IMR-90 (cell line): ENCODE data around the gene ZBTB45.

Source experiments
- CEBPB ChIP-seq: IDR thresholded peaks from 2 replicates; pipeline ENCODE4 v1.6.1; 2012; ENCODE audit warnings: low read depth, low read length, improper control_type of control experiment
- CHD1 ChIP-seq: IDR thresholded peaks from 2 replicates; pipeline ENCODE4 v1.6.1; 2012; ENCODE audit warnings: low read depth, low read length, improper control_type of control experiment
- FOS ChIP-seq: fragments of 150-350 bp; IDR thresholded peaks from 2 replicates; pipeline ENCODE4 v1.6.1; 2016; ENCODE audit warnings: low read depth, low read length
- MAFK ChIP-seq: IDR thresholded peaks from 2 replicates; pipeline ENCODE4 v1.6.1; 2012; ENCODE audit warnings: low read depth, low read length, improper control_type of control experiment
- MAZ ChIP-seq: IDR thresholded peaks from 2 replicates; pipeline ENCODE4 v1.6.1; 2012; ENCODE audit warnings: low read depth, mild to moderate bottlenecking, low read length, improper control_type of control experiment, moderate library complexity, borderline replicate concordance
- POLR2A ChIP-seq: IDR thresholded peaks from 2 replicates; pipeline ENCODE4 v1.6.1; 2012; ENCODE audit warnings: mild to moderate bottlenecking, low read depth, low read length
- RAD21 ChIP-seq: IDR thresholded peaks from 2 replicates; pipeline ENCODE4 v1.6.1; 2012; ENCODE audit warnings: low read length, improper control_type of control experiment
- RCOR1 ChIP-seq: IDR thresholded peaks from 2 replicates; pipeline ENCODE4 v1.6.1; 2012; ENCODE audit warnings: mild to moderate bottlenecking, low read length, improper control_type of control experiment; ENCODE audit not compliant: insufficient replicate concordance
- RFX5 ChIP-seq: IDR thresholded peaks from 2 replicates; pipeline ENCODE4 v1.8.0; 2012; ENCODE audit warnings: low read depth, mild to moderate bottlenecking, low read length, moderate library complexity
- SMC3 ChIP-seq: fragments of 150-350 bp; IDR thresholded peaks from 2 replicates; pipeline ENCODE4 v1.6.1; 2016; ENCODE audit warnings: low read depth, mild to moderate bottlenecking, antibody characterized with exemption, low read length, moderate library complexity
- TF ChIP-seq, protein P1 (sequence below): conservative IDR thresholded peaks from 2 replicates; pipeline ENCODE4 v1.5.1; 2012; ENCODE audit warnings: mild to moderate bottlenecking, low read depth, low read length, improper control_type of control experiment
- TF ChIP-seq, protein P2 (sequence below): fragments of 150-350 bp; IDR thresholded peaks from 2 replicates; pipeline ENCODE4 v1.6.1; 2016; ENCODE audit warnings: low read depth, mild to moderate bottlenecking, low read length, moderate library complexity, borderline replicate concordance
- TF ChIP-seq, protein P3 (sequence below): fragments of 150-350 bp; IDR thresholded peaks from 2 replicates; pipeline ENCODE4 v1.6.1; 2017; ENCODE audit warnings: mild to moderate bottlenecking, antibody characterized with exemption, low read length, low read depth

DNA sequence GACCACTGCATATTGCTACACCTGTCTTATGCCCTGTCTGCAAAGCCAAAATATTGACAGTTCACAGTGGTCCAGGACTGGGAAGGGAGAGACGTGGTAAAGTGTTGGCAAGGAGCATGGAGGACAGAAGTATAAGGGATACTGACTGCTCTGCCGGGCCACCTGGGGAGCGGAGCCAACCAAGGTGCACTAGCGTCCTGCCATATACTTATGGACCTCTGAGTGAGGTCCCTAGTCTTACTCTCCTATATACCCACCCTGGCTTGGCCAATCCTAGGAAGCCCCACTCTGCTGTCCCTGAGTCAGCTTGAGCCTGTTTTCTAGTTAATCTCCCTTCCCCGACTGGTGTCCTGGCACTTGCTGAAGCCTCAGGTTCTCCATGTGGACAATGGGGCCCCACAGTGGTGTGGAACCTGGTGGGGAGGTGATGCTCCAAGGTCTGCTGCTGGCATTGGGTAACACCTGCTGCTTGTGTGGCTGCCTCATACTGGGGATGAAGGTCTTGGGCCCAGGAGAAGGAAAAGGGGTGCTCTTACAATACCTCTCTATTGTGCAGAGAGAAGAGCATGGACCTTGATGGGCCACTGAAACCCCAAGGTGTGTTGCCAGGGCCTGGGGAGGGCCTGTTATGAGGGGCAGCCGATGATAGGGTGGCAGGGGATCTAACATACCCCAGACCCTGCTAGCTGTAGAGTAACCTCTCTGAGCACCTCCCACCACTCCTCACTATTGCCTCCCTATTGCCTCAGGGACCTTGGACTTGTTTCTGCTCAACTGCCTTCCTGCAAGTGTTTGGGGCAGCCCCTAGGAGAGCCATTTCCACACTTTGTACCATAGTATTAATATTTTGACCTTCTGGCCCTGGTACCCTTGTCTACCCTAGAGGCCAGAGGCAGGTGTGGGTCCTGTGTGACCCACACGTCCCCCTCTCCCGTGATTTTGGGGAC is 17.5 kb upstream of the ZBTB45 start:
- TF ChIP-seq, protein P1, sequence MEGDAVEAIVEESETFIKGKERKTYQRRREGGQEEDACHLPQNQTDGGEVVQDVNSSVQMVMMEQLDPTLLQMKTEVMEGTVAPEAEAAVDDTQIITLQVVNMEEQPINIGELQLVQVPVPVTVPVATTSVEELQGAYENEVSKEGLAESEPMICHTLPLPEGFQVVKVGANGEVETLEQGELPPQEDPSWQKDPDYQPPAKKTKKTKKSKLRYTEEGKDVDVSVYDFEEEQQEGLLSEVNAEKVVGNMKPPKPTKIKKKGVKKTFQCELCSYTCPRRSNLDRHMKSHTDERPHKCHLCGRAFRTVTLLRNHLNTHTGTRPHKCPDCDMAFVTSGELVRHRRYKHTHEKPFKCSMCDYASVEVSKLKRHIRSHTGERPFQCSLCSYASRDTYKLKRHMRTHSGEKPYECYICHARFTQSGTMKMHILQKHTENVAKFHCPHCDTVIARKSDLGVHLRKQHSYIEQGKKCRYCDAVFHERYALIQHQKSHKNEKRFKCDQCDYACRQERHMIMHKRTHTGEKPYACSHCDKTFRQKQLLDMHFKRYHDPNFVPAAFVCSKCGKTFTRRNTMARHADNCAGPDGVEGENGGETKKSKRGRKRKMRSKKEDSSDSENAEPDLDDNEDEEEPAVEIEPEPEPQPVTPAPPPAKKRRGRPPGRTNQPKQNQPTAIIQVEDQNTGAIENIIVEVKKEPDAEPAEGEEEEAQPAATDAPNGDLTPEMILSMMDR: no peak
- no peak for TF ChIP-seq SMC3
- no peak for TF ChIP-seq POLR2A
- TF ChIP-seq, protein P2, sequence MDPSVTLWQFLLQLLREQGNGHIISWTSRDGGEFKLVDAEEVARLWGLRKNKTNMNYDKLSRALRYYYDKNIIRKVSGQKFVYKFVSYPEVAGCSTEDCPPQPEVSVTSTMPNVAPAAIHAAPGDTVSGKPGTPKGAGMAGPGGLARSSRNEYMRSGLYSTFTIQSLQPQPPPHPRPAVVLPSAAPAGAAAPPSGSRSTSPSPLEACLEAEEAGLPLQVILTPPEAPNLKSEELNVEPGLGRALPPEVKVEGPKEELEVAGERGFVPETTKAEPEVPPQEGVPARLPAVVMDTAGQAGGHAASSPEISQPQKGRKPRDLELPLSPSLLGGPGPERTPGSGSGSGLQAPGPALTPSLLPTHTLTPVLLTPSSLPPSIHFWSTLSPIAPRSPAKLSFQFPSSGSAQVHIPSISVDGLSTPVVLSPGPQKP: no peak
- TF ChIP-seq CEBPB: no peak
- no peak for TF ChIP-seq RFX5
- TF ChIP-seq RCOR1: no peak
- TF ChIP-seq, protein P3, sequence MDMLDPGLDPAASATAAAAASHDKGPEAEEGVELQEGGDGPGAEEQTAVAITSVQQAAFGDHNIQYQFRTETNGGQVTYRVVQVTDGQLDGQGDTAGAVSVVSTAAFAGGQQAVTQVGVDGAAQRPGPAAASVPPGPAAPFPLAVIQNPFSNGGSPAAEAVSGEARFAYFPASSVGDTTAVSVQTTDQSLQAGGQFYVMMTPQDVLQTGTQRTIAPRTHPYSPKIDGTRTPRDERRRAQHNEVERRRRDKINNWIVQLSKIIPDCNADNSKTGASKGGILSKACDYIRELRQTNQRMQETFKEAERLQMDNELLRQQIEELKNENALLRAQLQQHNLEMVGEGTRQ: no peak
- TF ChIP-seq RAD21: no peak
- TF ChIP-seq CHD1: no peak
- no peak for TF ChIP-seq MAZ
- TF ChIP-seq MAFK: no peak
- TF ChIP-seq FOS: no peak
